Thyroid gland (tissue), 4 donors: ENCODE data around the gene KCNK13. TPM values are rescaled to one million over a fixed set of nuclear protein-coding genes. Genes with fewer than 3 reads are reported as not detected.

ENCODE experiments used
- DNase-seq, 2 donors: peaks; one replicate each; pipeline ENCODE4 v3.0.0-alpha.2; 2019
- H3K27ac ChIP-seq, 3 donors: fragments of 200-600 bp; sonication (generic); 1 replicate in 2 of 3; 2 replicates in 1 of 3; pipeline ENCODE4 v1.5.1; 2016 to 2019; ENCODE audit warnings: mild to moderate bottlenecking in 1 of 3, moderate library complexity in 1 of 3
- H3K27me3 ChIP-seq: fragments of 200-600 bp; sonication (generic); one replicate; pipeline ENCODE4 v1.5.1; 2019
- H3K36me3 ChIP-seq, 2 donors: fragments of 200-600 bp; sonication (generic); one replicate each; pipeline ENCODE4 v1.5.1; 2016 to 2019
- H3K4me1 ChIP-seq, 2 donors: fragments of 200-600 bp; sonication (generic); one replicate each; pipeline ENCODE4 v1.5.1; 2017 to 2019
- H3K4me3 ChIP-seq, 3 donors: fragments of 200-600 bp; sonication (generic); replicated peaks in 1 of 3; 1 replicate in 2 of 3; 2 replicates in 1 of 3; pipeline ENCODE4 v1.5.1; 2016; ENCODE audit warnings: mild to moderate bottlenecking in 1 of 3
- H3K9me3 ChIP-seq: fragments of 200-600 bp; sonication (generic); one replicate; pipeline ENCODE4 v1.5.1; 2017
- CTCF ChIP-seq, 6 experiments: fragments of 200-600 bp in 3 of 6; fragments of 450-650 bp in 3 of 6; sonication (generic) in 3 of 6; IDR thresholded peaks; one replicate each; pipeline ENCODE4 v1.5.1; 2016 to 2019; ENCODE audit warnings: antibody characterized with exemption in 6 of 6, mild to moderate bottlenecking in 2 of 6, inconsistent platforms in 1 of 6, moderate library complexity in 1 of 6
- POLR2A ChIP-seq, 2 donors: fragments of 450-650 bp; IDR thresholded peaks; one replicate each; pipeline ENCODE4 v1.6.1; 2017; ENCODE audit warnings: antibody characterized with exemption in 2 of 2, mild to moderate bottlenecking in 2 of 2, moderate library complexity in 1 of 2
- WGBS, 2 donors: methylation state at CpG; one replicate each; pipeline ENCODE4 v1.1.5; 2017; 5-methylcytosine and 5-hydroxymethylcytosine counted together
- intact Hi-C: fragments of 100-400 bp; cut with DNase I; formaldehyde crosslinking; loops from one replicate; pipeline ENCODE4 v1.15.1; 2023
- total RNA-seq, 4 donors: library from RNA; depleted of rRNA; stranded (reverse); fragments of >200 nt; gene quantifications; one replicate each; pipeline ENCODE4 v1.2.3, GENCODE V29; 2016

The KCNK13 gene
- total RNA-seq, 4 donors from 2014 or later: 4.0 to 7.2 (median 4.9) TPM

GRCh38 chr14:90107789-90108188 lies 46.0 kb downstream of the KCNK13 start:
- H3K27me3 ChIP-seq: no peaks in the 10 kb centered on the region
- intact Hi-C loops: no loop called here

GRCh38 chr14:90109858-90110257 lies 48.1 kb downstream of the KCNK13 start:
- no peak overlapping the region for H3K27ac ChIP-seq
- no peaks in the 10 kb centered on the region for H3K36me3 ChIP-seq
- peaks cover 6 to 9% of the 10 kb centered on the region in 2 donors for H3K4me1 ChIP-seq
- peak in 3 of 6 experiments; percentile 13 to 27 (median 26) for TF ChIP-seq CTCF (IDR thresholded peaks at IDR 0.05)
- no peak for TF ChIP-seq POLR2A (IDR thresholded peaks at IDR 0.05)
- no peak overlapping the region for H3K4me3 ChIP-seq
- no peaks in the 10 kb centered on the region for H3K27me3 ChIP-seq
- H3K9me3 ChIP-seq: no peaks in the 10 kb centered on the region
- intact Hi-C loops: no loop called here
- DNase-seq: peak; percentile 23 to 30
- WGBS, 2 donors: 64 to 77% methylated on average over 10 of the region's 10 CpGs

More at GRCh38 chr14:90107789-90108188, 46.0 kb downstream of the KCNK13 start:
- no peaks in the 10 kb centered on the region for H3K36me3 ChIP-seq
- 89 to 94% methylated on average over 6 of the region's 6 CpGs for WGBS, 2 donors
- no peak overlapping the region for H3K27ac ChIP-seq
- H3K4me3 ChIP-seq: no peak overlapping the region
- peaks cover 6 to 9% of the 10 kb centered on the region in 2 donors for H3K4me1 ChIP-seq
- no peak for TF ChIP-seq CTCF (IDR thresholded peaks at IDR 0.05)
- no peak for TF ChIP-seq POLR2A (IDR thresholded peaks at IDR 0.05)
- no peaks in the 10 kb centered on the region for H3K9me3 ChIP-seq
- no peak for DNase-seq

GRCh38 chr14:90111895-90112534 lies 50.2 kb downstream of the KCNK13 start:
- no peak overlapping the region for H3K4me3 ChIP-seq
- H3K4me1 ChIP-seq: no peaks in the 10 kb centered on the region
- intact Hi-C loops: no loop called here
- no peak overlapping the region for H3K27ac ChIP-seq
- H3K9me3 ChIP-seq: no peaks in the 10 kb centered on the region
- H3K36me3 ChIP-seq: no peaks in the 10 kb centered on the region
- TF ChIP-seq POLR2A (IDR thresholded peaks at IDR 0.05): no peak
- TF ChIP-seq CTCF (IDR thresholded peaks at IDR 0.05): no peak
- 48 to 52% methylated on average over 12 of the region's 12 CpGs for WGBS, 2 donors
- no peak for DNase-seq
- H3K27me3 ChIP-seq: no peaks in the 10 kb centered on the region

GRCh38 chr14:90114554-90114953 lies 52.8 kb downstream of the KCNK13 start:
- TF ChIP-seq CTCF (IDR thresholded peaks at IDR 0.05): no peak
- no peak for TF ChIP-seq POLR2A (IDR thresholded peaks at IDR 0.05)
- no peak overlapping the region for H3K27ac ChIP-seq
- no peak overlapping the region for H3K4me3 ChIP-seq
- no peaks in the 10 kb centered on the region for H3K36me3 ChIP-seq
- H3K9me3 ChIP-seq: no peaks in the 10 kb centered on the region
- H3K27me3 ChIP-seq: no peaks in the 10 kb centered on the region
- intact Hi-C loops: no loop called here
- 85 to 89% methylated on average over 5 of the region's 5 CpGs for WGBS, 2 donors
- no peaks in the 10 kb centered on the region for H3K4me1 ChIP-seq
- no peak for DNase-seq

GRCh38 chr14:90115780-90116179 lies 54.0 kb downstream of the KCNK13 start:
- WGBS, 2 donors: 40 to 84% methylated on average over 1 of the region's 1 CpG
- H3K4me3 ChIP-seq: no peak overlapping the region

More at GRCh38 chr14:90115780-90116179, 54.0 kb downstream of the KCNK13 start:
- TF ChIP-seq CTCF (IDR thresholded peaks at IDR 0.05) (no peak), POLR2A (IDR thresholded peaks at IDR 0.05) (no peak)
- no peak for DNase-seq
- Histone ChIP-seq H3K27ac (no peak overlapping the region), H3K27me3 (no peaks in the 10 kb centered on the region), H3K36me3 (no peaks in the 10 kb centered on the region), H3K4me1 (no peaks in the 10 kb centered on the region), H3K9me3 (no peaks in the 10 kb centered on the region)
- intact Hi-C loops: no loop called here
